Natural killer cell (primary cell): ENCODE results near the gene ABCC4. TPM values are rescaled to one million over a fixed set of nuclear protein-coding genes. Genes with fewer than 3 reads are reported as not detected.

Experiments used
- ATAC-seq, 3 donors: fragments of 150-1000 bp in 2 of 3; fragments of 200-7000 bp in 1 of 3; cut with Tn5 transposase; 1 replicate in 1 of 3; 2 replicates in 2 of 3; pipeline ENCODE4 v1.10.0; 2021; ENCODE audit warnings: mild to moderate bottlenecking in 2 of 3, moderate library complexity in 2 of 3
- DNase-seq, 2 donors: peaks; one replicate each; pipeline versions ENCODE4 v3.0.0 to v3.0.0-alpha.2; 2013 to 2021; ENCODE audit warnings: mixed read lengths in 1 of 2
- H3K27ac ChIP-seq: one replicate; pipeline ENCODE4 v1.5.1; 2013; ENCODE audit warnings: mild to moderate bottlenecking, low read length
- H3K27me3 ChIP-seq: one replicate; pipeline ENCODE4 v1.6.1; 2013; ENCODE audit warnings: low read length; ENCODE audit not compliant: control insufficient read depth, insufficient read depth
- H3K36me3 ChIP-seq: one replicate; pipeline ENCODE4 v1.6.1; 2013; ENCODE audit warnings: low read length; ENCODE audit not compliant: control insufficient read depth, insufficient read depth
- H3K4me1 ChIP-seq: one replicate; pipeline ENCODE4 v1.6.1; 2013; ENCODE audit warnings: low read length; ENCODE audit not compliant: control insufficient read depth, insufficient read depth
- H3K4me3 ChIP-seq: one replicate; pipeline ENCODE4 v1.5.1; 2013; ENCODE audit warnings: low read length
- H3K9me3 ChIP-seq: one replicate; pipeline ENCODE4 v1.6.1; 2013; ENCODE audit warnings: low read length; ENCODE audit not compliant: control insufficient read depth, insufficient read depth
- H3K27ac Mint-ChIP-seq, 2 donors: one replicate each; pipeline ENCODE4 v1.8.0; 2022; ENCODE audit warnings: mild to moderate bottlenecking in 2 of 2, mixed read lengths in 2 of 2, moderate library complexity in 1 of 2
- H3K27me3 Mint-ChIP-seq, 2 donors: one replicate each; pipeline ENCODE4 v1.8.0; 2022; ENCODE audit warnings: low read depth in 2 of 2, mixed read lengths in 2 of 2
- H3K36me3 Mint-ChIP-seq: one replicate; pipeline ENCODE4 v1.8.0; 2022; ENCODE audit warnings: mixed read lengths
- H3K4me1 Mint-ChIP-seq, 2 donors: one replicate each; pipeline ENCODE4 v1.8.0; 2022; ENCODE audit warnings: mixed read lengths in 2 of 2
- H3K4me3 Mint-ChIP-seq: one replicate; pipeline ENCODE4 v1.8.0; 2022; ENCODE audit warnings: mild to moderate bottlenecking, moderate library complexity, mixed read lengths
- H3K9me3 Mint-ChIP-seq, 2 donors: one replicate each; pipeline ENCODE4 v1.8.0; 2022; ENCODE audit warnings: mixed read lengths in 2 of 2
- CTCF ChIP-seq: fragments of 200-600 bp; IDR thresholded peaks from one replicate; pipeline ENCODE4 v1.8.0; 2022; ENCODE audit warnings: antibody characterized with exemption
- WGBS: methylation state at CpG from one replicate; pipeline ENCODE4 v1.1.7; 2013; ENCODE audit warnings: missing lambda C conversion rate; ENCODE audit not compliant: insufficient coverage; 5-methylcytosine and 5-hydroxymethylcytosine counted together
- intact Hi-C: fragments of 100-400 bp; cut with micrococcal nuclease; formaldehyde crosslinking; loops from one replicate; pipeline ENCODE4 v1.14.2; 2022
- total RNA-seq, 4 donors: library from RNA; stranded (reverse); fragments of 120-200 nt in 1 of 4; gene quantifications; one replicate each; pipeline versions ENCODE4 v1.2.3 to v1.2.4, GENCODE V29; 2013 to 2022

The ABCC4 gene
- total RNA-seq, 3 donors from 2014 or later (not counting 1 experiment from before 2014, with no cell fraction given), result 4.8 to 10.3 (median 6.5) TPM

GRCh38 chr13:95217920-95218830, 83.1 kb downstream of the ABCC4 start:
- Mint-ChIP-seq H3K27ac (no peak overlapping the region), H3K4me3 (no peak overlapping the region), H3K27me3 (no peaks in the 10 kb centered on the region), H3K4me1 (no peaks in the 10 kb centered on the region), H3K9me3 (no peaks in the 10 kb centered on the region), H3K36me3 (no peaks in the 10 kb centered on the region)
- Histone ChIP-seq H3K4me1 (no peaks in the 10 kb centered on the region), H3K27ac (no peak overlapping the region), H3K36me3 (no peaks in the 10 kb centered on the region), H3K9me3 (no peaks in the 10 kb centered on the region), H3K27me3 (no peaks in the 10 kb centered on the region), H3K4me3 (no peak overlapping the region)
- intact Hi-C loops, result no loop called here
- TF ChIP-seq CTCF, result no peak
- DNase-seq, result no peak
- ATAC-seq, result no peak
- WGBS, result 74% methylated on average over 4 of the region's 6 CpGs

GRCh38 chr13:95216182-95216581, 85.1 kb downstream of the ABCC4 start:
- no peak for TF ChIP-seq CTCF
- WGBS, result 90% methylated on average over 2 of the region's 3 CpGs
- intact Hi-C loops, result no loop called here
- no peaks in the 10 kb centered on the region for H3K36me3 ChIP-seq
- no peaks in the 10 kb centered on the region for H3K9me3 Mint-ChIP-seq
- H3K4me1 Mint-ChIP-seq, result no peaks in the 10 kb centered on the region
- no peaks in the 10 kb centered on the region for H3K4me1 ChIP-seq
- H3K36me3 Mint-ChIP-seq, result no peaks in the 10 kb centered on the region
- no peaks in the 10 kb centered on the region for H3K27me3 Mint-ChIP-seq
- no peak overlapping the region for H3K27ac Mint-ChIP-seq
- no peak overlapping the region for H3K27ac ChIP-seq
- H3K4me3 ChIP-seq, result no peak overlapping the region
- no peak overlapping the region for H3K4me3 Mint-ChIP-seq
- ATAC-seq (no peak), DNase-seq (no peak)
- no peaks in the 10 kb centered on the region for H3K27me3 ChIP-seq
- H3K9me3 ChIP-seq, result no peaks in the 10 kb centered on the region

- WGBS, result 59% methylated on average over 11 of the region's 11 CpGs
- no peaks in the 10 kb centered on the region for H3K36me3 ChIP-seq
- Mint-ChIP-seq H3K9me3 (no peaks in the 10 kb centered on the region), H3K36me3 (peaks cover under 1% of the 10 kb centered on the region), H3K4me3 (no peak overlapping the region), H3K4me1 (no peaks in the 10 kb centered on the region), H3K27ac (no peak overlapping the region), H3K27me3 (no peaks in the 10 kb centered on the region)
- H3K4me1 ChIP-seq, result no peaks in the 10 kb centered on the region
- no peak for TF ChIP-seq CTCF
- ATAC-seq (no peak), DNase-seq (no peak)
- intact Hi-C loops, result no loop called here
- H3K9me3 ChIP-seq, result no peaks in the 10 kb centered on the region
- H3K27ac ChIP-seq, result no peak overlapping the region
- H3K4me3 ChIP-seq, result no peak overlapping the region
- H3K27me3 ChIP-seq, result no peaks in the 10 kb centered on the region
Observed at GRCh38 chr13:95212983-95213850, 88.0 kb downstream of the ABCC4 start.
